LNCAP (cell line): Measurements from ENCODE around the gene TXNDC2.

Experiments
- CTCF ChIP-seq: fragments of 450-650 bp; IDR thresholded peaks from 2 replicates; pipeline ENCODE4 v1.5.1; 2017; ENCODE audit warnings: mild to moderate bottlenecking

The TXNDC2 gene

GRCh38 chr18:9885170-9886004 lies at the start of gene TXNDC2:
TSS of gene TXNDC2 (plus strand) at chr18:9885973. CDS start at chr18:9886681, 708 bp downstream.
- no peak for TF ChIP-seq CTCF

DNA sequence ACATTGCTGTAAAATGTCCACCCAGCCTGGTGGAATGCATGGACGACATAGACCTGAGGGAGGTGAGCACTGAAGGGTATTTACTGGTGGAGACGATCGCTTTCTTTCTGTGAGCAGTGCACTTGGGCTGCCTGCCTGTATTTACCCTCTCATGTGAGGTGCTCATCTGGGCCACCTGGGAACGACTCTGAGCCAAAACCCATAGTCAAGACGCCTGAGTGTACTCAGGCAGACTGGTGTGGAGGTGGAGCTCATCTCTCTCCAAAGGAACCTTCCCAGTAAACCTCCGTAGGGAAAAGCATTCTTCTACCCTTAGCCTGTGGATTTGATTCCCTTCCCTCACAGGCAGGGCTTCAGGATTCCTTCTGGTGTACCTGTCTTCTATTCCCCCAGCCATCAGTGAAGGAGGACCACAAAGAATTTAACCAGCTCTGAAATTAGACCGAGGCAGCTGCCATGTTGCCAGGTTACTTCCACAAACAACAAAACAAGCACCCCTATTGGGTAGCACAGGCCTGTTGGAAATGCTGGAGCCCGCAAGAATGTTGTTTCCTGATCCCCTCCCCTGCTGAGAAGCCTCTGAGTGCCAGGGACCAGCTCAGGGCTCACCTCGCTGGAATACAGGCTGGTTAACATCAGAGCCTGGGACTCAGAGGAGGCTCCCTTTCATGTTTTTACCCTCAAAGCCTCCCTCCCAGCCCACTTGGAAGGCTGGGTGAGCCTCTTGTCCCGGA lies 47.5 kb upstream of the TXNDC2 start:
- no peak for TF ChIP-seq CTCF

DNA sequence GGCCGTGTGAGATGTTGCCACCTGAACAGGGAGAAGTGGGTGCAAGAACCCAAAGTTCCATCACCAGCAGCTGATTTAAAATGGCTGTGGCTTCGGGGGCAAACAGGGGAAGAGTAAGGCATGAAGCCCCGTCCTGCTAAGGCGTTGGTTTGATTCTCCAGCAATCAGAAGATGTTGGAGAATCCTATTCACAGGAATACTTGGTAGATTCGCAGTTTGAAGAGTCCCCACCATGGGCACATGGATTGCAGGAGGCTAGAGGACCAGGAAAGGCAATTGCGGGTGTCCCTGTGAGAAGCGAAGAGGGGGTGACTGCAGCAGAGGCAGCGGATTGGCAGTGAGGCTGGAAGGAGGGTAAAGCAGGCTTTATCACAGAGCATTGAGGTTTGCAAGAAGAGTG lies 46.6 kb upstream of the TXNDC2 start:
- TF ChIP-seq CTCF: no peak

DNA sequence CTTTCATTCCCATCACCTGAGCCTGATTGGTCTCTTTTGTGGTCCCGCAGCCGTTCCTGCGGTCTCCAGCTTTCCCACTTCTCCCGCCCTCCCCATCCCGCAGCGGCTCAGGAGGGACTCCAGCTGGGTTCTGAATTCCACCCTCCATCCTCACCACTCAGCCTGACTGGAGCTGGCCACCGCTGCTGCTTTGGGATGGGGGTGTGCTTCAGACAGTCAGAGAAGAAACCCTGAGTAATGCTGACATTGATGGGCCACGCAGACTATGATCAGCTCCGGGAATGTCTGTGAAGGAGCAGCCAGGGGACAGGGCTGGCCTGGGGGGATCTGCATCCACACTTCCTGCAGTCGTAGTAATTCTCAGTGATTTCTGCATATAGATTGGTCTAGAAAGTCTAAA lies 45.9 kb upstream of the TXNDC2 start:
- TF ChIP-seq CTCF: no peak

DNA sequence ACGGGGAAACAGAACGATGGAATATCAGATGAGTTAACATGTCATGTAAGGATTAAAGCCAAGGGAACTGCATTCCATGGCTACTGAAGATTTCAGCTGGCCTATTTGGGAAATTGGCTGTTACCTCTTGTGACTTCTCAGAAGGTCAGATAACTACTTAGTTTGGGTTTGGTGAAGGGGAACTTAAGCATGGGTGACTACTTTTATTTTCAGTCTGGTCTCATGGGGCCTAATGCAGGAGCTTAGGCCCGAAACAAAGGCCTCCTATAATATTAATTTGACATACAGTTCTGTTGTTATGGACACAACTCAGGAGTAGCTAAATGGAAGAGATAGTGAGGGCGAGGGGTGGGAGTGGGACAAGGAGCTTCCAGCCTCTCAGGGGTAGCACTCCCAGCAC lies 44.0 kb upstream of the TXNDC2 start:
- TF ChIP-seq CTCF: no peak

DNA sequence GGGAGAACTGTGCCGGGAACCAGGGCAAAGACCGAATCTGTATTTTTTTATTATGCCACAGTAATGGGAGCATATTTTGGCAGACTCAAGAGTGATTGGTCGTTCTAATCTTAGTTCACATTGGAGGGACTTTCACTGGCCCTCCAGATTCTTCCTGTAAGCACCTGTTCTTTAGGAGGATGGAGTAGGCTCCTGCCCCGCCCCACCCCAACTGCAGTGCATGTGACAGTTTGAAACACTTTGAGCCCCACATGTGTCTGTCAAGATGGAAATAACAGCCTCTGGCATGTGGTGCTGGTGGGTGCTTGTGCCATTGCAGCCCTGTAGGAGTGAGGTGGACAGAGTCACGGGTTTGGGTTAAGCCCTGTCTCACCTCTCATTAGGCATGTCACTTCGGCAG lies 43.3 kb upstream of the TXNDC2 start:
- no peak for TF ChIP-seq CTCF

- TF ChIP-seq CTCF: no peak
These were observed 40.5 kb upstream of the TXNDC2 start for GRCh38 chr18:9845256-9845655.
